GM18519 (cell line): Measurements from ENCODE around the gene SLC24A3.

Source experiments
- ATAC-seq: cut with Tn5 transposase; IDR thresholded peaks from one replicate; pipeline ENCODE4 v1.9.1; 2021; ENCODE audit warnings: mild to moderate bottlenecking, moderate library complexity; ENCODE audit not compliant: unreplicated experiment, low FRiP score

SLC24A3 gene

DNA sequence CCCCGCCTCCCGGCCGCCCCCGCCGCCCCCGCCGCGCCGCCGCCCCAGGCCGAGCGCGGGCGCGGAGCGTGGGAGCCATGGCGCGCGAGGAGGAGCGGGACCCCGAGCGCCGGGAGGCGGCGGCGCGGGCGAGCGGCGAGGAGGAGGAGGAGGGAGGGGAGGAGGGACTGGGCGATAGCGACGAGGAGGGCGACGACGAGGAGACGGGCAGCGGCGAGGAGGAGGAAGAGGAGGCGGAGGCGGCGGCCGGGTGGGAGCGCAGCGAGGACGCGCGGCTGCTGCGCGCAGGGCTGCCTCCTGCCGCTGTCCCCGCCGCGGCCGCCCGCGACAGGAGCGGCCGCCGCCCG lies at the start of gene SLC24A3:
TSS of gene SLC24A3 (plus strand) at position 174 of the 347 bp plus-strand sequence.
- ATAC-seq = peak; percentile 18

GRCh38 chr20:19170148-19170547 lies 42.3 kb upstream of the SLC24A3 start:
- ATAC-seq = no peak

- ATAC-seq = no peak
Measured at GRCh38 chr20:19172637-19173036, 39.8 kb upstream of the SLC24A3 start.

DNA sequence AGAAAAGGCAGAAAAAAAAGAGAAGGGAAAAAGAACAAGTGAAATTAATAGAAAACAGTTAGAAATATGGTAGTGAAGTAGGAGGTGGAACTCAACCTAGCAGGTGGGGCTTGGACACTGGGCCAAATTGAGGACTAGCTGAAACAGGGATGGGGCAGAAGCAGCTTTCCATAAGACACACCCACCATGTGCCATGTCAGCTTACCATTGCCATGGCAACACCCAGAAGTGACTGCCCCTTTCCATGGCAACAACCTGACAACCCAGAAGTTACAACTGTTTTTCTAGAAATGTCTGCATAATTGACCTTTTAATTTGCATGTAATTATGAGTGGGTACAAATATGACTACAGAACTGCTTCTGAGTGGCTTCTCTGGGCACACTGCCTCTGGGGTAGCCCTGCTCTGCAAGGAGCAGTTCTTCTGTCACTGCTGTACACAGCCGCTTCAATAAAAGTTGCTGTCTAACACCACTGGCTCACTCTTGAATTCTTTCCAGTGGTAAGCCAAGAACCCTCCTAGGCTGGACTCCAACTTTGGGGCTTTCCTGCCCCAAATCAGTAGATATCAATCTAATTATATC lies 35.9 kb upstream of the SLC24A3 start:
- ATAC-seq = no peak

DNA sequence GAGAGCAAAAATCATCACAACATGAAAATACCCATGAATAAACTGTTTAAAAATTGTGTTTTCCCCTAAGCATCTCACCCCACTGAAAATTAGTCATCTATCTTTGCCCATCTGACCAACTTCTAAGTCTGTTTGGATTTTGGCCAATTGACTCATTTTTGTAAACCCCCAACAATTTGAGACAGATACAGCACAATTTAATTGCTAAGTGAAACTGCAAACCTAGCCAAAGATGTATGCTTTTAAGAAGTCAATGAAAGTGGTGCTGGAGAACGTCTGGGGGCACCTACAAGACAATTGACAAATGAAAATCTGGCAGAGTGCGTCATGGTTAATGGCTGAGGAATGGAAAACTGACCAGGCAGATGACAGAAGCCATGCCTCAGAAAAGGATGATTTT lies 30.9 kb upstream of the SLC24A3 start:
- ATAC-seq = no peak

- no peak for ATAC-seq
Measured at GRCh38 chr20:19185083-19185482, 27.4 kb upstream of the SLC24A3 start.

- no peak for ATAC-seq
Measured at GRCh38 chr20:19193349-19193748, 19.1 kb upstream of the SLC24A3 start.

GRCh38 chr20:19205981-19206396 lies 6.5 kb upstream of the SLC24A3 start:
- ATAC-seq = no peak

DNA sequence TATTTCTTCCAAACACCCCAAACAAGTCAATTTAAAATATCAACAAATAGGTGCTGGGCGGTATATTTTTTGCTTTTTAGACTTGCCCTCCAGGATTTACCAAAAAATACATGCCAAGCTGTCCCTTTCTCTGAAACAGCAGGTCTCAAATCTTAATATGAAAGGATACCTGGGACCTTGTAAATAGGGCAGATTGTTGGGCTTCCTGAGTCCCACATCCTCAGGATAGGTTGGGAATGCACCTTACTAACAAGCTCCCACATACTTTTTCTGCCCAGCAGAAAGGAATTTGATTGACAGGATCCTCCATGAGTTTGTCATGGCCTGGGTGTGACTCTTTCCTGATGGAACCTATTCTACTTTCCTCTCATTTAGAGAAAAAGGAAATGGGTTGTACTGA lies 4.9 kb upstream of the SLC24A3 start:
- ATAC-seq = no peak

DNA sequence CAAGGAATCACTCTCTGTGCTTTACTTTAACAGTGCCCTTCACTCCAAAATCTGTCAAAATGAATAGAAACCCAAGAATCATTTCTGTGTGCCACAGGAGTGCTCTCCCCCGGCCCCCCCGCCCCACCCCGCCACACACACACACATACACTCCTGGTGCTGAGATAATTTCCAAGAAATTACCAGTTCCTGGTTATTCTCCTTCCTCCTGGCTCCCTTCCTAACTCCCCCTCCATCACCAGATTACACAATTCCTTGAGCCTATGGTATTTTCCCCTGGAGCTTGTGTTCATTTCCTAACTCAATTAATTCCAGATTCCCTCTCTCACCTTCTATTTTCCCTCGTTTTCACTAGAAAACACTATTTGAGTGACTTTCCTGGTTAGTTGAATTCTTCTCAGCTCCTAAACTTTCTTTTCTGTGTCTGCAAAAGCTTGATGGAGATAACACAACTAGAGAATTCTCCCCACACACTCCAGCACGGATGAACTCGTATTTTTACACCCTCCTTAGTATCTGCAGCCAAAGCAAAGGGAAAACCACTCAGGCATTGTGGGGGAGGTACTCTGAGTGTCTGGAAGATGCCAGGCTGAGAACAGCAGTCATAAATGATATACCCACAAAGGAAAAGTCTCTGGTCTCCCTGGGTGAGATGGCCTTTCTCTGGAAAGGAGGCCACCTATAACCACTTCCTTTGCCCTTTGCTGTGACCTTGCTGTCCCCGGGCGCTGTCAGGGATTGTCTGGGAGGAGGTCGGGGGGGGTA lies 1.9 kb upstream of the SLC24A3 start:
- ATAC-seq = no peak

GRCh38 chr20:19211252-19211651 lies 1.2 kb upstream of the SLC24A3 start:
- no peak for ATAC-seq

DNA sequence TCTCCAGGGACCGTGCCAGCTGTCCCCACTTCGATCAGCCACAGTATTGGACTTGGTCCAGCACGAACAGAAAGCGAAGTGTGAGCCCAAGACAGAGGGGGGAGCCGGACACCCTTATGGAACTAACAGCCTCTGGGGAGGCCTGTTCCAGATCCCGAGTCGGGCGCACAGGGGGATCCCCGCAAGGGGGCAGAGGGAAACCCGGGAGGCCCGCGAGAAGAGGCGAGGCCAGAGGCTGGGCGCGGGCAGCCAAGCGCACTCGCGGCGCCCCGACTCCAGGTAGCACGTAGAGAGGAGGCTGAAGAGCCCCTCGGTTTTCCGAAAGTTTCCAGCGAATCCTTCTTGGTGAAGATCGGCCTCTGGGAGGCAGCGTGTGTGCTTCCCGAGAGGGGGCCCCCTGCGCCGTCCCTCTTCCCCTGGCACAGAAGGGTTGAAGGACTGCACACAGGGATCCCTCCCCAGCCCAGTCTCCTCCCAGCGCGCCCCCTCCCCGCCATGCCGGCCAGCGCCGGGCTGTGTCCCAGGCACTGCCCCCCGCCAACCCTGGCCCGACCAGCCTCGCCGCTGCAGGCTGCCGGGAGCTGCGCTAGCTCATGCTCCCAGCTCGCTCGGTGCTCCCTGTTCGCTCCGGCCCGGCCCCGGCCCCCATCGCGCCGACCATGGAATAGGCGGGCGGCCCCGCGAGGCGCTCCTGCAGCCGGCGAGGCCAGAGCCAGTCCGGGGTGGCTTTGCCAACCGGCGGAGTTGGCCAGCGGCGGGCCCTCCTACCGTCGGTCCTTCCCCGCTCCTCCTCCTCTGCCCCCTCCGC lies 577 bp upstream of the SLC24A3 start:
- ATAC-seq = no peak

DNA sequence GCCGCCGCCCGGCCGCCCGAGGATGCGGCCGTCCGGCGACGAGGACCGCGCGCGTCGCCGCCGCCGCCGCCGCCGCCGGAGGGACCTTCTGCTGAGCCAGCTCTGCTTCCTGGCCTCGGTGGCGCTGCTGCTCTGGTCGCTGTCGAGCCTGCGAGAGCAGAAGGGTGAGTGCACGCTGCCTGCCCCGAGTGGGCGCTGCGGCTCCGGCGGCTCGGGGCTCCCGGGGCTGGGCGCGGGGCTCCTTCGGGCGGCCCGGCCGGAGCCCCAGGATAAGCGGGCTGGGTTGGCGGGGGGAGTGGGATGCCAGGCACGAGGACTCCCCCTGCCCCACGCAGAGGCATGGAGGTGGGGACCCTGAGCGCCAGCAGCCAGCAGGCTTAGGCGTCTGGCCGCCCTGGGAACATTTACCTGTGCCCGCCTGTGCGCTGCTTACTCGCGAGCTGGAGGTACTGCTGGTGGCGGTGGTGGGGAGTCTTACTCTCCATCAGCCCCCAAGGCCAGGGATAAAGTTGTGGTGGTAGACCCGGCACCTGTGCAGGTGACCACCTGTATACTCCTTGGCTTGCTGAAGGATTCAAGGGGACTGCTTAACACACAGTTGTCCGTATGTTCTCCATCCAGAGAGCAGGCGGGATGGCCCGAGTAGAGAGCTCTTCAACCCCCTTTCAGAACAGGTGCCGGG lies 520 bp downstream of the SLC24A3 start:
- peak; percentile 66 for ATAC-seq

- ATAC-seq = no peak
Measured at GRCh38 chr20:19213946-19214490, 1.6 kb downstream of the SLC24A3 start.

DNA sequence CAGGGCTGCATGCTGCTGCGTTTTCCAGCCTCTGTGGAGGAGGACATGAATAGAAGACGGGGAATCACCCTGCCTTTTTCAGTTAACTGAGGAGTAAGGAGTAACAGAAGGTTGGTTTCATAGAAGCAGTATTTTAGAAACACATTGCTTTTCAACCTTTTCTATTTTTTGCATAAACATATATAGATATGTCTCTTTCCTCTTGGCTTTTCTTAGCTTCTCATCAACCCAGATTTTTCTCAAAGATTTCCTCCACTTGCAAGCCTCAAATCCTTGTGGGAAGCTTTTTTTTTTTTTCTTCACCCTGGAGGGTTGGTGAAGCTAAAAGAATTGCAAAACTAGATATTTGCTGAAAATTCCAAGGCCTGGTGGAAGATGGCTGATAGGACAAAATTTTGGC lies 6.0 kb downstream of the SLC24A3 start:
- ATAC-seq = no peak

GRCh38 chr20:19222520-19223040 lies 10.1 kb downstream of the SLC24A3 start:
- no peak for ATAC-seq

GRCh38 chr20:19223640-19224039 lies 11.2 kb downstream of the SLC24A3 start:
- ATAC-seq = no peak

- ATAC-seq = no peak
Measured at GRCh38 chr20:19231359-19232035, 19.1 kb downstream of the SLC24A3 start.

DNA sequence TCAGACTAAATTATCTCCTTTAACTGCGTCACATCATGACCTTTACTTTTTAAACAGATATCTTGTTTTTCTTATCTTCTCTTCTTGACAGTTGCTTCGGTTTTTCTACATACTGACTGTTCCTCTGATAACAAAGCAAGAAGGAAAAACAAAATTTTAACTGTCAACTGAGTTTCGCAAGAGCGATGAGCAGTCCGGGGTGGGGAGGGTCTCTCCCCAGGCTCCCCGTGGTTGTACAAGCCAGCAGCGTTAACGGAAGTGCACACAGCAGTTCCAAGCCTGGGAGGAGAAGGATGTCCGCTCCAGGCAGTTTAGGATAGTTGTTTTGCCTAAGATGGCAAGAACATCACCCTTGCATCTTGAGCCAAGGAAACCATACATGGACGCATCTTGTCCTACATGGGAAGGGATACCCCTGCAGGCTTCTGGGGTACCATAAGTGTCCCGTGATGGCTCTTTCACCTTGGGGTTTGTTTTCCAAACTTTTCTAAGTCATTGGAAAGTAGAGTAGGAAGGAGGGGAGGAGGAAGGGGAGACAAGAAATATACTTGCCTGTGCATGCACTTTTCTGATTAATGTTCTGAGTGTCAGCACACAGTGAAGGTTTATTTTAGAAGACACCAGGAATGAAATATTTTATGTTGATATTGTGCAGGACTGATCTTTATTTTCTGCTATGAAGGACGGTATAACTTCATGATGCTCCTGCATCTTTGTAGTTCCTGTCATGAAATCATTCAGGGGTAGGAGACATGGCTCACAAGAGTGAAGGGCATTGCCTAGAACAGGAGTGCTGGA lies 20.8 kb downstream of the SLC24A3 start:
- ATAC-seq = no peak
